Measurements from ENCODE around the gene AATF. TPM values are rescaled to one million over a fixed set of nuclear protein-coding genes. Genes with fewer than 3 reads are reported as not detected.

Gene AATF
- total RNA-seq, 1 experiment from 2014 or later = 87.6 TPM

DNA sequence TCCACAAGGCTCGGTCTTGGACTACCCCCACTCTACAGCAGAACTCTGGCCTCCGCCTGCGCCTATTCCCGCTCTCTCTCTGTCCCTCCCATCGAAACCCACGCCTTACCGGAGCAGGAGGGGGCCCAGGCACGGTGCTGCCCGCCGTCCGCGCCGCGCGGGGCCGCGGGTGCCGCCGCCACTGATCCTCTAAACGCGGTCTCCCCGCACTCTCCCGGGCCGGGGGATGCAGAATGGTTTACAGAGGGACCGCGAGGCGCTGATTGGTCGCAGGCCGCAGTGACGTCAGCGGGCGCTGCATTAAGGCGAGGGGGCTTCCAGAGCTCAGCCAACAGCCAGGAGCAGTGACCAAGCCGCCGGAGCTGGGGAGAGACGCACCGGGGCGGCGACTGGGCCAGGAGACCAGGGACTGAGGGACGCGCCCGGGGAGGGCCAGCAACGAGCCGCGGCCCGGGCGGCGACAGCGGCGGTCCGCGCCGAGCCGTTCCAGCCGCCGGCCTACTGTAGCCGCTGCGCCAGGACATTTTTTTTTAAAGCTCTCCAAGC, 12.2 kb upstream of the AATF start:
- Mint-ChIP-seq H3K36me3 (ENCODE audit: insufficient read depth, unreplicated experiment) (no peaks in the 10 kb centered on the region), H3K27me3 (ENCODE audit: insufficient read depth, unreplicated experiment) (peaks cover 50% of the 10 kb centered on the region), H3K27ac (ENCODE audit: unreplicated experiment) (no peak overlapping the region), H3K9me3 (ENCODE audit: unreplicated experiment) (no peaks in the 10 kb centered on the region), H3K4me3 (ENCODE audit: unreplicated experiment) (peak overlapping the region; percentile 83), H3K4me1 (ENCODE audit: low read depth, unreplicated experiment) (peaks cover 13% of the 10 kb centered on the region)
- ChIA-PET CTCF (interaction anchor here (0.6 to 0.7 kb wide), 2 partner anchors 97 to 128 kb away, joined by 4 to 5 read pairs; no protein-coding TSS in a partner anchor), POLR2A (interaction anchor here (1.2 kb wide), 1 partner anchor 13 kb away, joined by 4 read pairs; no protein-coding TSS in a partner anchor)
- no peaks in the 10 kb centered on the region for H3K36me3 ChIP-seq (ENCODE audit: control insufficient read depth, insufficient read depth, low read length)
- peaks cover 23% of the 10 kb centered on the region for H3K4me1 ChIP-seq
- TF ChIP-seq CTCF (IDR thresholded peaks at IDR 0.05; ENCODE audit: insufficient read depth in 1 of 2, low read depth in 1 of 2, low read length in 1 of 2, severe bottlenecking in 1 of 2, unreplicated experiment in 1 of 2) = no peak
- peak in 1 of 2 experiments; percentile 40 for DNase-seq
- BruUV-seq (replicated peaks) = no TSS peak
- H3K4me3 ChIP-seq (ENCODE audit: low read depth, low read length) = peak overlapping the region; percentile 36
- no peaks in the 10 kb centered on the region for H3K9me3 ChIP-seq
- intact Hi-C loops (cut with micrococcal nuclease; ENCODE audit: unreplicated experiment) = loop anchor here (1.0 to 10.0 kb wide), 3 partner anchors 12 to 309 kb away; partner anchors contain the start of gene AATF
- peaks cover 31% of the 10 kb centered on the region for H3K27me3 ChIP-seq (replicated peaks; ENCODE audit: control insufficient read depth, insufficient read depth, low read length)

DNA sequence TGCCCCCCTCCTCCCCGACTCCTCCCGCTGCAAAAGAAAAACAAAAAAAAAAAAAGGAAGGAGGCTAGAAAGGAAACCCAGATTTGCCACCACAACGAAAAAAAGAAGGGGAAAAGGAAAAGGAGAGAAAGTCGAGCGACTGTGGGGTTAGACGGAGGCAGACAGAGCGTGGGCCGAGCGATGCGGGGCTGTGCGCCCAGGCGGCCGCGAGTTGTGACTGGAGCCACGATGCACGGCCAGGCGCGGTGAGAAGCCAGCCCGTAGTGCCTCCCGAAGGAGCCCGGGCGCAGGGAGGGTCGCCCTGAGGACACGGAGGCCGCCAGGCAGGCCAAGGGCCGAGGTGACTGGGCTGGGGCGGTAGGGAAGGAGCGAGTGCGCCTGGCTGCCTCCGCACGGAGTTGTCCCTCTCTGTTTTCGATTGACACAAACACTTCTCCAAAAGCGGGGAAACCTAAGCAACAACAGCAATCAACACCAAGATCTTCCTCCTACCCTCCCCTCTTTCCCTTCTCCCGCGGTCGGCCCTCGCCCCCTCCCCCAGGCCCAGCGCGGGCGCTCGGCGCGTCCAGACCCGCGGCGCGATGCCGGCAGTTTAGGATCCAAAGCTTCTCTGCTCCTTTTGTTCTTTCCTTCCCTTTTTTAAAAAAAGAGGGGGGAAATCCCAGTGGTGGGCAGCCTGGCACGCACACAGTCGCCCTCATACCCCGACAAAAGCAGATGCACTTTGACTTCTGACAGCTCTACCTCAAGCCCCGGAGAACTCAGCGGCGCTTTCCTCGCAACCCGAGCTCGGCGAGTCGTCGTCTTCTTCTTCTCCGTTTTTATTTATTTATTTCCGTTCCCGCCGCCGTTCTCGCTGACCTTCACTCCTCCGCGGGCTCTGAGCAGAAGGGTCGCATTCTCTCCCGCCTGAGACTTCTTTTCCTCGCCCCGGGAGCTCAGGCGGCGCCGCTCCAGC, 11.5 kb upstream of the AATF start, which contains the start of gene LHX1:
LHX1 (plus strand) TSS at position 475 of the 958 bp plus-strand sequence. CDS start 723 bp downstream, outside the sequence.
- CTCF ChIA-PET = no interaction called here
- H3K27ac Mint-ChIP-seq (ENCODE audit: unreplicated experiment) = no peak within 1 kb of the TSS
- intact Hi-C loops (cut with micrococcal nuclease; ENCODE audit: unreplicated experiment) = loop anchor here (5.0 to 10.0 kb wide), 2 partner anchors 108 to 310 kb away; no protein-coding TSS in a partner anchor

More for the DNA sequence above, 11.5 kb upstream of the AATF start, which contains the start of gene LHX1:
- Histone ChIP-seq H3K27me3 (replicated peaks; ENCODE audit: control insufficient read depth, insufficient read depth, low read length) (peaks cover 28% of the 10 kb centered on the region), H3K4me3 (ENCODE audit: low read depth, low read length) (peak within 1 kb of the TSS; percentile 36), H3K9me3 (no peaks in the 10 kb centered on the region), H3K4me1 (peaks cover 23% of the 10 kb centered on the region), H3K36me3 (ENCODE audit: control insufficient read depth, insufficient read depth, low read length) (no peaks in the 10 kb centered on the region)
- POLR2A ChIA-PET = interaction anchor here (0.7 to 1.2 kb wide), 2 partner anchors 11 to 12 kb away, joined by 3 to 4 read pairs; partner anchors contain the start of gene AATF
- no TSS peak for BruUV-seq (replicated peaks)
- Mint-ChIP-seq H3K4me1 (ENCODE audit: low read depth, unreplicated experiment) (peaks cover 10% of the 10 kb centered on the region), H3K36me3 (ENCODE audit: insufficient read depth, unreplicated experiment) (no peaks in the 10 kb centered on the region), H3K9me3 (ENCODE audit: unreplicated experiment) (no peaks in the 10 kb centered on the region), H3K27me3 (ENCODE audit: insufficient read depth, unreplicated experiment) (peaks cover 48% of the 10 kb centered on the region), H3K4me3 (ENCODE audit: unreplicated experiment) (peak within 1 kb of the TSS; percentile 83)
- peak in 1 of 2 experiments; percentile 27 for DNase-seq
- TF ChIP-seq CTCF (IDR thresholded peaks at IDR 0.05; ENCODE audit: insufficient read depth in 1 of 2, low read depth in 1 of 2, low read length in 1 of 2, severe bottlenecking in 1 of 2, unreplicated experiment in 1 of 2) = no peak
